ENCODE data around the gene LPGAT1. TPM values are rescaled to one million over a fixed set of nuclear protein-coding genes. Genes with fewer than 3 reads are reported as not detected.

The LPGAT1 gene
- total RNA-seq, 5 donors from 2014 or later (not counting 1 experiment from before 2014, with no cell fraction given) = 20.8 to 47.1 (median 31.4) TPM

DNA sequence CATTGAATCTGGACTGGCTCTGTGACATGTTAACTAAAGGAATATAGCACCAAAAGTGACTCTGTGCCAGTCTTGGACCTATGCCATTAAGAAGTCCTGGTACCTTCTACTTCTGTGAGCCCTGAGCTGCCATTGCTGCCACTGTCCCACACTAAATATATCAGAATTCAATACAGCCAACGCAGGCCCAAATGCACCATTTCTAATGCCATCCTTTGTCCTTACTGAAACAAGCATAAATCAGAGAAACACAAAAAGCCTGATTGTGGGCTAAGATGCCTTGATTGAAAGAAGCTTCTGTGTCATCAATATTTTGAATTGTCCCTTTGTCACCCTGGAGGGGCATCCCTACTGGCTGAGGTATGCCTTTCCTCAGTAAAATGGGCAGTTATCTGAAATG, 88.3 kb downstream of the LPGAT1 start:
- DNase-seq (no peak), ATAC-seq (replicated peaks in 1 of 4) (no peak)
- H3K36me3 Mint-ChIP-seq = peaks cover 3% of the 10 kb centered on the region
- Histone ChIP-seq H3K27me3 (replicated peaks in 1 of 2; ENCODE audit: control insufficient read depth in 2 of 2, extremely low read depth in 1 of 2, insufficient read depth in 2 of 2, low read length in 1 of 2) (no peaks in the 10 kb centered on the region), H3K27ac (ENCODE audit: low read length) (no peak overlapping the region), H3K36me3 (ENCODE audit: control insufficient read depth in 2 of 2, extremely low read depth in 1 of 2, insufficient read depth in 1 of 2, low read length in 1 of 2) (no peaks in the 10 kb centered on the region), H3K4me3 (ENCODE audit: control insufficient read depth in 1 of 2, extremely low read depth in 1 of 2, low read length in 1 of 2) (no peak overlapping the region), H3K4me1 (ENCODE audit: control insufficient read depth in 1 of 2, extremely low read depth in 1 of 2, insufficient read depth in 2 of 2, low read length in 2 of 2) (peaks cover 18 to 31% of the 10 kb centered on the region in 2 experiments), H3K9me3 (no peaks in the 10 kb centered on the region)
- H3K4me3 Mint-ChIP-seq = no peak overlapping the region
- ChIA-PET POLR2A (interaction anchor here in 1 of 2 donors (0.7 kb wide), 1 partner anchor 1009 kb away, joined by 3 read pairs; no protein-coding TSS in a partner anchor), CTCF (interaction anchor here (0.8 to 1.0 kb wide), 3 partner anchors 22 to 1952 kb away, joined by 3 to 4 read pairs (median 3); no protein-coding TSS in a partner anchor)
- peaks cover 31 to 37% (median 34%) of the 10 kb centered on the region in 3 donors for H3K4me1 Mint-ChIP-seq
- H3K9me3 Mint-ChIP-seq = no peaks in the 10 kb centered on the region
- no peaks in the 10 kb centered on the region for H3K27me3 Mint-ChIP-seq
- WGBS (ENCODE audit: insufficient coverage) = no CpG with 5 or more reads among the region's 1 CpG
- peak overlapping the region in 1 of 2 donors; percentile 18 for H3K27ac Mint-ChIP-seq

DNA sequence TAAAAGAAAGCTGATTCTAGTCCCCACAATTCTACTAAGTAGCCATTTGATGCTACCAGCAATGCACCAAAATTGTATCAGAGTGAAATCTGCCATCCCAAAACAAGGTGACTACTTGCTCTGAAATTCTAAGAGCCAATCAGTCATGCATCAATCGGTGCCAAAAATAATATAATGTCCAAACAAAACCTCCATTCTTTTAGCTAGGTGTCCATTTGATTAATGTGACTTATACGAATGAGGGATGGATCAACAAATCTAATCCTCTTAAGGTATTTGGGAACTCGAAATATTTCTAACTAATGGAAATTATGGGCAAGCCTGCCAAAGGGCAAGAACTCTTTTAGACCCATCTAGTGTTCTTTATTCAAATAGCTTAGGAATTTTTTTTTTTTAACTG, 88.8 kb downstream of the LPGAT1 start:
- peaks cover 18 to 35% of the 10 kb centered on the region in 2 experiments for H3K4me1 ChIP-seq (ENCODE audit: control insufficient read depth in 1 of 2, extremely low read depth in 1 of 2, insufficient read depth in 2 of 2, low read length in 2 of 2)
- no peak overlapping the region for H3K4me3 Mint-ChIP-seq
- no peaks in the 10 kb centered on the region for H3K36me3 Mint-ChIP-seq
- H3K9me3 Mint-ChIP-seq = no peaks in the 10 kb centered on the region
- no peak overlapping the region for H3K27ac ChIP-seq (ENCODE audit: low read length)
- H3K4me1 Mint-ChIP-seq = peaks cover 32 to 39% (median 35%) of the 10 kb centered on the region in 3 donors
- no peak overlapping the region for H3K27ac Mint-ChIP-seq
- WGBS (ENCODE audit: insufficient coverage) = no CpG with 5 or more reads among the region's 3 CpGs
- no peaks in the 10 kb centered on the region for H3K9me3 ChIP-seq
- POLR2A ChIA-PET = interaction anchor here in 1 of 2 donors (0.7 kb wide), 1 partner anchor 1009 kb away, joined by 3 read pairs; no protein-coding TSS in a partner anchor
- CTCF ChIA-PET = interaction anchor here (0.8 to 1.0 kb wide), 2 partner anchors 44 to 1952 kb away, joined by 3 to 4 read pairs; no protein-coding TSS in a partner anchor
- H3K4me3 ChIP-seq (ENCODE audit: control insufficient read depth in 1 of 2, extremely low read depth in 1 of 2, low read length in 1 of 2) = no peak overlapping the region
- no peaks in the 10 kb centered on the region for H3K27me3 Mint-ChIP-seq
- H3K36me3 ChIP-seq (ENCODE audit: control insufficient read depth in 2 of 2, extremely low read depth in 1 of 2, insufficient read depth in 1 of 2, low read length in 1 of 2) = no peaks in the 10 kb centered on the region
- ATAC-seq (replicated peaks in 1 of 4) (no peak), DNase-seq (no peak)
- no peaks in the 10 kb centered on the region for H3K27me3 ChIP-seq (replicated peaks in 1 of 2; ENCODE audit: control insufficient read depth in 2 of 2, extremely low read depth in 1 of 2, insufficient read depth in 2 of 2, low read length in 1 of 2)

DNA sequence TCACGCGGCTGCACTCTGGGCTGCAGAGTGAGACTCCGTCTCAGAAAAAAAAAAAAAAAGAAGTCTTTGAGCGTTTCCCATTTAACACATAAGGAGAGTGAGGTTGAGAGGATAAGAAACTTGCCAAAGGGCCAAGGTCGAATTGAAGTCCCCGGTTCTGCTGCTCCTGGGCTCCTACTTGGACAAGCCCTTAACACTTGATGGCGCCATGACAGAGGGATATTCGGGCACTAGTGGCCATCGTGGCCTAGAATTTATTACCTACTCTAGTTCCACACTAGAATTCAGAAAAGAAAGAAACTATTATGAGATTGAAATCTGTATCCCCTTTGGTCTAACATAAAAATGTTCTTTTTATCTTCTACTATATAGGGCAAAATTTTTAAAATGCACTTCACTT, 89.4 kb downstream of the LPGAT1 start:
- Histone ChIP-seq H3K27ac (ENCODE audit: low read length) (no peak overlapping the region), H3K27me3 (replicated peaks in 1 of 2; ENCODE audit: control insufficient read depth in 2 of 2, extremely low read depth in 1 of 2, insufficient read depth in 2 of 2, low read length in 1 of 2) (no peaks in the 10 kb centered on the region), H3K4me3 (ENCODE audit: control insufficient read depth in 1 of 2, extremely low read depth in 1 of 2, low read length in 1 of 2) (no peak overlapping the region), H3K36me3 (ENCODE audit: control insufficient read depth in 2 of 2, extremely low read depth in 1 of 2, insufficient read depth in 1 of 2, low read length in 1 of 2) (no peaks in the 10 kb centered on the region), H3K4me1 (ENCODE audit: control insufficient read depth in 1 of 2, extremely low read depth in 1 of 2, insufficient read depth in 2 of 2, low read length in 2 of 2) (peaks cover 18 to 35% of the 10 kb centered on the region in 2 experiments), H3K9me3 (no peaks in the 10 kb centered on the region)
- H3K27ac Mint-ChIP-seq = peak overlapping the region; percentile 49 to 68
- H3K4me1 Mint-ChIP-seq = peaks cover 32 to 41% (median 35%) of the 10 kb centered on the region in 3 donors
- no CpG with 5 or more reads among the region's 9 CpGs for WGBS (ENCODE audit: insufficient coverage)
- no peaks in the 10 kb centered on the region for H3K27me3 Mint-ChIP-seq
- ChIA-PET CTCF (interaction anchor here (0.8 to 1.0 kb wide), 2 partner anchors 43 to 1951 kb away, joined by 3 to 4 read pairs; no protein-coding TSS in a partner anchor), POLR2A (no interaction called here)
- DNase-seq (no peak), ATAC-seq (replicated peaks in 1 of 4) (no peak)
- no peak overlapping the region for H3K4me3 Mint-ChIP-seq
- H3K36me3 Mint-ChIP-seq = no peaks in the 10 kb centered on the region
- no peaks in the 10 kb centered on the region for H3K9me3 Mint-ChIP-seq

DNA sequence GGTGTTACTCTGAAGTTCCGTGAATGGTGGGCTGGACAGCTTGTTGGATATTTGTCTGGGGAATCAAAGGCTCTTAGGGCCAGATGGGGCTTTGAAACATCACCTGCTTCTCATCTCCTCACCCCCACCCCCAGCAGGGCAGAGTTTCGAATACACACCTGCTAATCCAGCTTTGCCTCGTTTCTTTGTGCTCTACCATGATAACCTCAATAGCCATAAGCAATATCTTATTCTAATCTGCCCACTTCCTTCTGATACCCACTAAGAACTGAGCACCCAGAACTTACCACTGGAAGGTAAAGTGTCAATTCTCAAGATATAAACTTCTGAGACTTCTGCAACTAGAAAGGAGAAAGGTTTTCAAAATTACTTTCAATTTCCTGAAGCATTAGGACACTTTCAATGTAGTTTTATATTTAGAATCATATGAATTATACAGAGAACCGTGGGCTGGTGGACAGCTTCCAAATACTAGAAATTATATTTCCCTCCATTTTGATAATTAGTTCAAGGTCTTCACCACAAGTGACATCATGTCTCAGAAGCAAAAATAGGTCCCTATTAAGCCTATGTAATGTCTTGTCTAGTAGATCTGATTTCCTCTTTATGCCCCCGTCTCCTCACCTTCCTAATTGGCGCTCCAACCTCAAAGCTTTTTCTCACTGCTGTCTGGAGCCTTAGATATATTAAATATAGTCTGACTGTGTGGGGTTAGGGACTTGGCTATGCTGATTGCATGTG, 90.7 kb downstream of the LPGAT1 start:
- DNase-seq = peak in 3 of 35 experiments; percentile 4 to 44 (median 5)
- H3K27ac ChIP-seq (ENCODE audit: low read length) = peak overlapping the region; percentile 64
- Mint-ChIP-seq H3K27me3 (no peaks in the 10 kb centered on the region), H3K9me3 (no peaks in the 10 kb centered on the region), H3K27ac (peak overlapping the region; percentile 85 to 86), H3K4me3 (peak overlapping the region; percentile 37 to 69 (median 66)), H3K36me3 (no peaks in the 10 kb centered on the region), H3K4me1 (peaks cover 32 to 41% (median 35%) of the 10 kb centered on the region in 3 donors)
- 0% methylated on average over 2 of the region's 6 CpGs for WGBS (ENCODE audit: insufficient coverage)
- ChIA-PET POLR2A (interaction anchor here in 1 of 2 donors (0.6 kb wide), 1 partner anchor 14 kb away, joined by 3 read pairs; no protein-coding TSS in a partner anchor), CTCF (interaction anchor here in 1 of 2 donors (1.0 kb wide), 1 partner anchor 138 kb away, joined by 4 read pairs; no protein-coding TSS in a partner anchor)
- no peaks in the 10 kb centered on the region for H3K9me3 ChIP-seq
- peak; percentile 18 to 65 (median 29) for ATAC-seq (replicated peaks in 1 of 4)
- H3K4me1 ChIP-seq (ENCODE audit: control insufficient read depth in 1 of 2, extremely low read depth in 1 of 2, insufficient read depth in 2 of 2, low read length in 2 of 2) = peaks cover 18 to 35% of the 10 kb centered on the region in 2 experiments
- H3K27me3 ChIP-seq (replicated peaks in 1 of 2; ENCODE audit: control insufficient read depth in 2 of 2, extremely low read depth in 1 of 2, insufficient read depth in 2 of 2, low read length in 1 of 2) = no peaks in the 10 kb centered on the region
- H3K4me3 ChIP-seq (ENCODE audit: control insufficient read depth in 1 of 2, extremely low read depth in 1 of 2, low read length in 1 of 2) = peak overlapping the region in 1 of 2 donors; percentile 18
- no peaks in the 10 kb centered on the region for H3K36me3 ChIP-seq (ENCODE audit: control insufficient read depth in 2 of 2, extremely low read depth in 1 of 2, insufficient read depth in 1 of 2, low read length in 1 of 2)

DNA sequence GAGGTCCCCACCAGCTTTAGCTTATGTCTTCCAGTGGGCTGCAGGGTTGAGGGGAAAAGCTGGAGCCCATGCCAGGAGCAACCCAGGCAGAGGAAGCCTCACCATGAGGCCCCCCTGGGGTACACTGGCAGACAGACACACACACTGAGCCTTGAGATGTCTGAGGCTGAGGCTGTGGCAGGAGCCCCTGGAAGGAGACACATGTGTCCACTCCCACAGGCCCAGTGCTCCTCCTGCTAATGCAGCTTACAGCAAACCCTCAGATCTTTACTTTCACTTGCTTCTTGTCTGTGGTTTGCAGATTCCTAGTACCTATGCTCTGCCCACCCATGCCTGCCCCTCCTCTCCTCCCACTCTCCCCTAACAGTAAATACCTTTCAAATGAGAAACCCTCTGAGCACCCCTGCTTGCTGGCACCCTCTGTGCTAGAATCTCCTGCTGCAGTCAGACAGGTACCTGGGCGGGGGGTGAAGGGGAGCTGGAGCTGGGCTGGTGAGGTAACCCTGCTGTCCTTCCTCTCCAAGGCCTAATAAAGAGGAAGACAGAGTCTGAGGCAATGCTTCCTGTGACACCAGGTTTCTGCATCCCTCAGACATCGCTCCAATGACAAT, 91.8 kb downstream of the LPGAT1 start:
- peak in 22 of 35 experiments; percentile 1 to 45 (median 8) for DNase-seq
- WGBS (ENCODE audit: insufficient coverage) = 61% methylated on average over 2 of the region's 2 CpGs
- Mint-ChIP-seq H3K36me3 (no peaks in the 10 kb centered on the region), H3K9me3 (no peaks in the 10 kb centered on the region), H3K4me3 (peak overlapping the region; percentile 19 to 69 (median 34)), H3K27me3 (no peaks in the 10 kb centered on the region), H3K27ac (peak overlapping the region; percentile 85 to 86), H3K4me1 (peaks cover 32 to 41% (median 35%) of the 10 kb centered on the region in 3 donors)
- POLR2A ChIA-PET = interaction anchor here in 1 of 2 donors (0.6 kb wide), 1 partner anchor 58 kb away, joined by 3 read pairs; no protein-coding TSS in a partner anchor
- Histone ChIP-seq H3K27ac (ENCODE audit: low read length) (peak overlapping the region; percentile 14), H3K4me1 (ENCODE audit: control insufficient read depth in 1 of 2, extremely low read depth in 1 of 2, insufficient read depth in 2 of 2, low read length in 2 of 2) (peaks cover 18 to 35% of the 10 kb centered on the region in 2 experiments), H3K9me3 (no peaks in the 10 kb centered on the region), H3K36me3 (ENCODE audit: control insufficient read depth in 2 of 2, extremely low read depth in 1 of 2, insufficient read depth in 1 of 2, low read length in 1 of 2) (no peaks in the 10 kb centered on the region), H3K4me3 (ENCODE audit: control insufficient read depth in 1 of 2, extremely low read depth in 1 of 2, low read length in 1 of 2) (peak overlapping the region in 1 of 2 donors; percentile 10), H3K27me3 (replicated peaks in 1 of 2; ENCODE audit: control insufficient read depth in 2 of 2, extremely low read depth in 1 of 2, insufficient read depth in 2 of 2, low read length in 1 of 2) (no peaks in the 10 kb centered on the region)
- ATAC-seq (replicated peaks in 1 of 4) = peak; percentile 61 to 71 (median 66)
- CTCF ChIA-PET = no interaction called here

DNA sequence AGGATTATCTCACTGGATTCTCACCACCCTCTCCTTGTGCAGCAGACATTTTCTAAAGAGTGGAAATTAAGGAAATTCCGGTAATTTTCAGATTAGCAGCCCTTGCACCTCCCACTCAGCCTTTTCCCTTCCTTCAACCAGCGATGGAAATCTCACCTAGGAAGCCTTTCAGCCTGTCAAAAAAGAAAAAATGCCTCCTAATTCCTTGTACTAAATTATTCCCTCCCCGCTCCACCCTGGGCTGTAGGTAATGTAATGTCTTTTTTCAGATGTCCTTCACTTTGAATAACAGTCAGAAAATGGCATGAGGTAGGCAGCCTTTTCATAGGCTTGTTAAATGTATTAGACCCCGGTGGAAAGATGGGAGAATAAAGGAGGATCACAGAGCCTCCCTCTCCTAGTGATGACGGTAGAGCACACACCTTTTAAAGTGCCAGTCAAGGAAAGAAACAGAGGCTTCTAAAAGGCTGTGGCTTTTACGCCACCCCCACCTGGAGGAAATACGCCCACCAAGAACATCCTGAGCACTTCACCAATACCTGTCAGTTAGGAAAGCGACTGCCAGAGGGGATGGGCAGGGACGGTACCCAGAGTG, 92.4 kb downstream of the LPGAT1 start:
- Histone ChIP-seq H3K9me3 (no peaks in the 10 kb centered on the region), H3K4me1 (ENCODE audit: control insufficient read depth in 1 of 2, extremely low read depth in 1 of 2, insufficient read depth in 2 of 2, low read length in 2 of 2) (peaks cover 18 to 35% of the 10 kb centered on the region in 2 experiments), H3K4me3 (ENCODE audit: control insufficient read depth in 1 of 2, extremely low read depth in 1 of 2, low read length in 1 of 2) (peak overlapping the region in 1 of 2 donors; percentile 10), H3K27me3 (replicated peaks in 1 of 2; ENCODE audit: control insufficient read depth in 2 of 2, extremely low read depth in 1 of 2, insufficient read depth in 2 of 2, low read length in 1 of 2) (peaks cover 0 to 3% of the 10 kb centered on the region in 2 experiments), H3K36me3 (ENCODE audit: control insufficient read depth in 2 of 2, extremely low read depth in 1 of 2, insufficient read depth in 1 of 2, low read length in 1 of 2) (no peaks in the 10 kb centered on the region), H3K27ac (ENCODE audit: low read length) (no peak overlapping the region)
- Mint-ChIP-seq H3K27ac (peak overlapping the region; percentile 55 to 85), H3K9me3 (no peaks in the 10 kb centered on the region), H3K27me3 (no peaks in the 10 kb centered on the region), H3K4me1 (peaks cover 32 to 41% (median 35%) of the 10 kb centered on the region in 3 donors), H3K36me3 (no peaks in the 10 kb centered on the region), H3K4me3 (peak overlapping the region; percentile 4 to 69 (median 19))
- ATAC-seq (replicated peaks in 1 of 4) (peak; percentile 29 to 65 (median 48)), DNase-seq (peak in 3 of 35 experiments; percentile 2 to 11 (median 10))
- WGBS (ENCODE audit: insufficient coverage) = 0% methylated on average over 2 of the region's 9 CpGs
- ChIA-PET CTCF (no interaction called here), POLR2A (no interaction called here)
